GM21390 (cell line): ENCODE data around the gene KIZ.

Experiments used
- ATAC-seq: cut with Tn5 transposase; IDR thresholded peaks from one replicate; pipeline ENCODE4 v1.9.1; 2021; ENCODE audit not compliant: unreplicated experiment

The KIZ gene, protein sequence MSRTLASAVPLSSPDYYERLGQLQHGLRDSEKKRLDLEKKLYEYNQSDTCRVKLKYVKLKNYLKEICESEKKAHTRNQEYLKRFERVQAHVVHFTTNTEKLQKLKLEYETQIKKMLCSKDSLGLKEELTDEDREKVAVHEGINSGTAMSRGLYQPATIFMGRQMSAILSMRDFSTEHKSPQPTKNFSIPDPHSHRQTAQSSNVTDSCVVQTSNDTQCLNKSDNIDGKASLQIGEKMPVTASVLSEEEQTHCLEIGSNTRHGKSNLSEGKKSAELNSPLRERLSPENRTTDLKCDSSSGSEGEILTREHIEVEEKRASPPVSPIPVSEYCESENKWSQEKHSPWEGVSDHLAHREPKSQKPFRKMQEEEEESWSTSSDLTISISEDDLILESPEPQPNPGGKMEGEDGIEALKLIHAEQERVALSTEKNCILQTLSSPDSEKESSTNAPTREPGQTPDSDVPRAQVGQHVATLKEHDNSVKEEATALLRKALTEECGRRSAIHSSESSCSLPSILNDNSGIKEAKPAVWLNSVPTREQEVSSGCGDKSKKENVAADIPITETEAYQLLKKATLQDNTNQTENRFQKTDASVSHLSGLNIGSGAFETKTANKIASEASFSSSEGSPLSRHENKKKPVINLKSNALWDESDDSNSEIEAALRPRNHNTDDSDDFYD

DNA sequence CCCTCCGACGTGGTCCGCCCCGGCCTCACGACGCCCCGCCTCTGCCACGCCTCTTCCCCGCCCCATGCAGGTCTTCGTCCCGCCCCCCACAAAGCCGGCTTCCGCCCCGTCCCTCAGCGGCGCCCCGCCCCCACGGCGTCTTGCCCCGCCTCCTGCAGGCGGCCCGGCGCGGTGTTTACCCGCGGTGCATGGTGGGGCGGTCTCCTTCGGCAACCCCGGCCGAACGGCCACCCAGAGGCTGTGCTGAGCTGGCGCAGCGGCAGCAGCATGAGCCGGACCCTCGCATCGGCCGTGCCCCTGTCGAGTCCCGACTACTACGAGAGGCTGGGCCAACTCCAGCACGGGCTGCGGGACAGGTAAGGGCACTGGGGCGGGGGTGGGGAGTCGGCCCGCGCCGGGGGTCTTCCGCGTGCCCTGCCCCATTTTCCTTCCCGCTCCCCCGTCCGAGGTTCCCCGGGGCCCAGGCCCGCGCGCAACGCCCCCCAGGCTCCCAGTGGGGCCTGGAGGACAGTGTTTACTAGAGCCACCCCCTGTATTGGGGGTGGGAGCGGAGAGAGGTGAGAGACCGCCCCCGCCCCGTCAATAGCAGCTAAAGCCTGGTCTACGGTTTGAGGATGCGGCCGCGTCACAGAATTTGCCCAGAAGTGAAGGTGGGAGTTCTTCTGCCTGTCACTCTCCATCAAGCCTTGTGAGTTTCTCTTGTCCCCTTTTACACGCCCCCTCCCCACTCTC lies at the start of gene KIZ:
Gene KIZ, plus strand, starts transcription at position 234 of the 732 bp plus-strand sequence. Its CDS starts 34 bp downstream, at position 268.
- peak; percentile 95 for ATAC-seq

DNA sequence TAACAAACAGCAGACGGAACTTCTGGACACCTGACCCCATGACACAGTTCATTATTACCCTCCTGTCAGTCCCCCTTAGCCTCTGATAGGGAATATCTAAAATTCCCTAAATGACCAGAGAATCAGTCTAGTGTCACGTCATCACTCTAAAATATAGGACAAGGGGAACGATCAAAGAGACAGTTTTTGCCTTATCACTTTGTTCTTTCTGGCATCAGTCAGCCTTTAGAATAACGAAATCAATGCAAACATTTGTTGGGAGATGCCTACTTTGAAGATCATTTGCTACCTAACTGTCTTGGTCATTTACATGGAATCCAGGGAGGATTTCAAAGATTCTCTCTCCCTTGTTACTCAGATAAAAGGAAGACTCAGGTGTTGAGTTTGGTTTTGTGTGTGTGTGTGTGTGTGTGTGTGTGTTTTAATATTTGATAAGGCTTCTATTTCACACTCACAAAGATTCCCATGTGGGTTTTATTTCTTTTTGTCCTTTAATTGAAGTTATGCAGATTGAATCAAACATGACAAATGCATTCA lies 48.0 kb upstream of the KIZ start:
- ATAC-seq = no peak

DNA sequence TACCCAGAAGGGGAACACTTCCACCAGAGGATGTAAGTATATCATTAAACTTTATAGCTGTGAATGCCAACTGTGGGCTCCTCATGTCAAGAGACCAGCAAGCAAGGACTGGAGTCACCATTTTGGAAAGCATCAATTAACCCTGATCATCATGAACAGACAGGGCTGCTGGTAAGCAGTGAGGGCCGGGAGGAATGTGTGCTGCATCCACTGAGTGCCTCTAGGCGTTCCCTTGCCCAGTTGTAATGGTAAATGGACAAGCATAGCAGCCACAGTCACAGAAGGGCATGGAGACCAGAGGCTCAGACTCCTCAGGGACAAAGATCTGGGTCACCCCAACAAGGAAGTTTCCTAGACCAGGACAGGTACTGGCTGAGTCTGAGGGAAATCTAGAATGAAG lies 43.3 kb upstream of the KIZ start:
- ATAC-seq = no peak

DNA sequence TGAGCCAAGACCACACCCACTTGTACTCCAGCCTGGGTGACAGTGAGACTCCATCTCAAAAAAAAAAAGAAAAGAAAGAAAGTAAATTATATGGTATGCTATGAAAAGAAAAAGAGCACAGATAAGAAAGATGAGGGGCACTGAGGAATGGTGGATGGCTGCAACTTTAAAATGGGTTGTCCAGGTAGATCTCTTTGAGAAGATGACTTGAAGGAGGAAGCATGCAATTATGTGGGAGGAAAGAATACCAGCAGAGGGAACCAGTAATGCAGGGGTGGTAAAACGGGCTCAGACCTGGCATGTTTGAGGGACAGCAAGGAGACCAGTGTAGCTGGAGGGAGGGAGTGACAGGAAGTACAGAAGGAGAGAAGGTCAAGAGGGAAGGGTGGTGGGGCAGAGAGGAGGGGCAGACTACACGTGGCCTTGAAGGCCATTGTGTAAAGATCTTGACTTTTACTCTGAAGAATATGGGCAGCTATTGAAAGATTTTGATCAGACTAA lies 42.0 kb upstream of the KIZ start:
- no peak for ATAC-seq

DNA sequence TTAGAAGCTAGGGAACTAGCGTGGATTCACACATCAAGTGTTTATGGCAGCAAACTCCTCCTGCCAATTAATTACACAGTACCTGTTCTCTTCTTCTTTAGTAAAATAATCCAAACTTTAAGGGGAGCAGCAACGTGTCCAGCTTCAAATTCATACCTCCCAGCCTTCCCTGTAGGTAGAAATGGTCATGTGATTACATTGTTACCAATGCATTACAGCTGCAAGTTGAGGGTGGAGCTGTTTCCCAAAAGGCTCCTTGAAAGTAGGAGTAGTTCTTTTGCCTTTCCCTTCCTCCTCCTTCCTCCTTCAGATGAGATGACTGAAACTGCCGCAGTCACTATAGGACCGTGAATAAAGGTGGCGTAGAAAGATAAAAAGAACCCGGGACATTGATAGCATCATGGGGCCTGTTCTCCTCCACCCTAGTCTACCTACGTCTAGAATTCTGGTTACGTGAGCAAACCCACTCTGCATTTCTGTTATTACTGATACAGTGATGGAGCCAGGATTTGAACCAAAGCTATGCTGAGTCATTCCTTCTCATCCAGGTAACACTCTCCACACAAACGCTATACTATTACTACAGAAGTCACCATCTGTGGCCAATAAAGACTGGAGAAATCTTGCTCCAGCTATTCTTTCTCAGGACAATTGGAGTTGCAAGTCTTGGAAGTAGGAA lies 37.9 kb upstream of the KIZ start:
- ATAC-seq = no peak

DNA sequence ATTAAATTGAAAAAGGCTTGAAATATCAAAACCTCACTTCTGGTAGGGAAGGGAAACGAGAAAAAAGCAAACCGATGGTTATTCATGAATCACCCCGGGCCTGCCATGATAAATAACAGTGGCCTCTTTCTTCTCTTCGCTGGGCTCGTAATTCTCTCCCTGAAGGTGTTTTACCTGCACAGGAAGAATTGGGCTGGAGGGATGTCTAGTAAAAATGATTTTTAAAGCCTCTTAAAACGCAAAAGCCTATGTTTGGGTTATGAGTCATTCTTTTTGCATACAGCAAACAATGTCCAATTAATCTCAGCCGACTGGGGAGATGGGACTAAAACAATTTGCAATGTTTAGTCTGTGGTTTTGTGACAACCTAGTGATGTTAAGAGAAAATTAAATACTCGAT lies 36.5 kb upstream of the KIZ start:
- no peak for ATAC-seq

DNA sequence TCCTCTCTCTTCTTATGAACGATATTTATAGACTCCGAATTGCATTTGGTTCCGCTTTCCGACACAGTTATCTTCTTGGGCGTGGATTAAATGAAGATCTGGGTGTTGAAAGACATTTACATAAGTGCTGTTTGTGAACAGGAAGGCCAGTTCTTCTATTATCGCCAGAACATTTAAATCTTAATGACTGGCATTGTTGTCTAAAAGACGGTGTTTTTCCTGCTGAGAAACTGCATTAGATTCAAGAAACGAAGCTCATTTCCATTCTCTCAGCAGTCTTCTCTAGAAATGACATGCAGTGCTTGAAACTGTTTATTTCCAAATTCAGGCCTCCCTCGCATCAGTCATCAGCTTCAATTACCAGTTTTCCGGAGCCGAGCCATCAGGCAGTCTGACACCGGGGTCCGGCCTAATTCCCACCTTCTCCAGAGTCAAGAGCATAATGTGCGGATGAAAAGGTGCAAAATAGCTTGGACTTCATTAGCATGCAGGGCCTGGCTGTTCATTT lies 35.7 kb upstream of the KIZ start:
- no peak for ATAC-seq

DNA sequence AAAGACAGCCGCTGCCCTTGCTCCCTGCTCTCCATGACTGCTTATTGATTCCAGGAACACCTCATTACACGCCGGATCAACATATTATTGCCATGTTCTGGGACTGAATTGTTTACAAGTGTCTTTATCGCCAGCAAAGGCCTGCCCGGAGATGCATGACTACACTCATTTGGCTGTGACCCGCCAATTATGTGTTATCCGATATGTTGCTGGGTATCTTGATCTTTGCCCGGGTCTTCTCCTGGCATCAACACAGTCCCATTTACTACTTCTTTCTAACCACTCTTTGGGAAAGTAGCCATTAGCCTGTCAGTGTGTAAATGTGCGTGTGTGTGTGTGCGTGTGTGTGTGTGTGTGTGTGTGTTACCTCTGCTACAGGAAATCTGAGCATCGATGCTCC lies 35.2 kb upstream of the KIZ start:
- ATAC-seq = no peak

DNA sequence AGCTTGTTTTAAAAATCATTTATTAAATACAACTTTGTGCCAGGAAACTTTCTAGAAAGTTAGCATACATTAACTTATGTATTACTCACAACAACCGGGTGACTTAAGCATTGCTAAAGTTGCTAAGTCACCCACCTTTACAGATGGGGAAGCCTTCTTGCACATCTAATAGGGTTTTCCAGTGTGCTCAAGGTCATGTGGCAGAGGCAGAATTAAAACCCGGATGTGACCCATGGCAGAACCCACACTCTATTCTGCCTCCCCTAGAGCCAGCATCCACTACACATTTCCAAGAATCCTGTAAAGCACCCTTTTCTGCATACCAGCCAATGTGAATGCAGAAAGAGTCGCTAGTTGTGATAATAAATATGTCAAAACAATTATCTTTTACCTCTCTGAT lies 33.1 kb upstream of the KIZ start:
- no peak for ATAC-seq

DNA sequence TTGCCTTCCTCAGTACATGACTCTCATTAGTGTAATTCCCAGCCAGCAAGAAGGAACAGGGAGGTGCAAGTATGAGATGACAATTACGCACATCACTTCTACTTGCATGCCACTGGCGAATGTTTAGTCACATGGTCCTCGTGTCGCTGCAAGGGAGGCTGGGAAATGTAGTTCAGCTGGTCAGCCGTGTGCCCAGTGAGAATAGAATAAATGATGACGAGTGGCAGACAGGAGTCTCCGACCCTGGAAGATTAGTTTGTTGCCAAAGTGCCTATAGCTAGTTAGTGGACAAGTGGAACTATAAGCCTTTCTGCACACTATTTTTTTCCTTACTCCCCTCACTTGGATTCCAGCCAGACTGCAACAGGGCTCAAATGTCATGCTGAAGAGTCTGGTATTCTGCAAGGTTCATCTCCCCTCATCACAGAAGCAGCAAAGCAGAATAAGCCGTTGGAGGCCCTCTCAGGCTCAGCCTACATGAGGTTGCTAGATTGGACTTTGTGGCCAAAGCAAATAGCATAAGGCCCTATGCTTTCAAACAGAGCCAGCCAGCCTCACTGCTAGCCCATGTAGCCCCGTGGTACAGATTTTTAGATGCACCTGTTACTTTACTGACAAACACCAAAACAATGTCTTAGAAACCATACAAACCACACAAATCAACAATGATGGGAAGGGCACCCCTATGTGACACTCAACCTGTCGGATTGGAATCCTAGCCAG lies 29.4 kb upstream of the KIZ start:
- ATAC-seq = no peak

DNA sequence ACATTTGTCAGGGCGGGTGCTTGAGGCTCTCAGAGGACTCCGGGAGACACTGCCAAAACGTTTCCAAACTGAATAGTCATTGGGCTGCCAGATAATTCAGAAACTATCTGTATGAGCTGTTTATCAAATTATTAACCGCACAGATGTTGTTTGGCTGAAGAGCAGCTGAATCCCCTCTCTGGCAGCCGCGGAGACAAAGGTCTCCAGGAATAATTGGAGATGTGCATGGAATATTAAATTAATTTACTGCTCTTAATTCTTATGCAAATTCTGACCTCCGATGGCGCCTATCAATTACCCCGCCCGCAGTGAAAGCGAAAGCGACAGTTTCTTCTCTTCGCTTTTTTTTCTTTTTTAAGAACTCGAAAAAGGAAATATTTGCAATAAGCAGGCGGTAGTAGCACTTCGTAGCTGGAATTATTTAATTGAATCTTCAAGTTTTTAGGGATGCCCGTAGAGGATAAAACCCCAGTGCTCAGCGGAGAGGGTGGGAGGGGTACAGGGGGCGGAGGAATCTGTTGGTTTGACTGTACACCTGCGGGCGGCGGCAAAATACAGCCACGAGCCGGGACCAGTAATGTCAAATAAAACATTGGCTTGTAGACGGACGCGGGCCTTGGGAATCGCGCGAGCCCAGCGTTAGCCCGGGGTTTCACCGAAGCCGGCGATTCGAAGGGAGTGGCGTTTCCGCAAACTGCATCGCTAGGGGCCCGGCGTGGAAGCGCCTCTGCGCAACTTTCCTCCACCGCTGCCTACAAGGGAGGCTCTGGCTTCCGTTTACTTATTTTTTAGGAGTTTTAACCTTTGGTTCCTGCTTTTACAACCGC lies 25.9 kb upstream of the KIZ start:
- no peak for ATAC-seq

DNA sequence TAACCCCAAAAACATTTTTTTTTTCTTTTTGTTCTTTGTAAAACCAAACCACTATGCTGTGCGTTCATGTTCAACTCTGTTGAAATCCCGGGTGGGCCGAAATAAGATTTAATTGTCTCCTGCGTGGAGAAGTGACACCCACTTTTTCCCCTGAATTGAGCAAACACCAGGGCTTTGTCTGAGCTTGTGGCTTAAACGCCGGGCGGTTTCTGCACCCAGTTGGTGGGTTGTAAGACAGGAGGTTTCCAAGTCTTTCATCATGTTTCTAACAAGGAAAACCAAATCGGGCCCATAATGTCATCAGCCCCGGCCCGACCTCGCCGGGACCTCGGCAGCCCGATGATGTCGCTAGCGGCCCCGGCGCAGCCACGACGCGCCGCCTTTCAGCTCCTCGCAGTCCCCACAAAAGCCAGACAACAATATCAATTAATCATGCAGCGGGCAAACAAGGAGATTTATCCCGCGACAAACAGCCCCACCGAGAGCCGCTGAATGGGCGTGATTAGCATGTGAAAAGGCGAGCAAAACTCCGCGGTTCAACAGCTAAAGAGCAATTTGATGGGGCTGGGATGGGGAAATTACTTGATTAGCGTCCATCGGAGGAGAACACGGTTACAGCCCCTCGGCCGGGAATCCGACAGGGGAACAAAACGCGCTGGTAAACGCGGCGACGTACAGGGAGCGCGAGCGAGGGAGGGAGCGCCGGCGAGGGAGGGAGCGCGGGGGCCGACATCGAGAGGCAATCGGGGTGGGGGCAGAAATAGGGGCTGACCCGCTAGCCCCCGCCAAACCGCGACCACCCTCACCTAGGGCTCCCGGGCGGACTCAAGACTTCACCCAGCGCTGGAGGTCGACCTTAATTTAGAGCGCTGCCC lies 25.1 kb upstream of the KIZ start:
- no peak for ATAC-seq

DNA sequence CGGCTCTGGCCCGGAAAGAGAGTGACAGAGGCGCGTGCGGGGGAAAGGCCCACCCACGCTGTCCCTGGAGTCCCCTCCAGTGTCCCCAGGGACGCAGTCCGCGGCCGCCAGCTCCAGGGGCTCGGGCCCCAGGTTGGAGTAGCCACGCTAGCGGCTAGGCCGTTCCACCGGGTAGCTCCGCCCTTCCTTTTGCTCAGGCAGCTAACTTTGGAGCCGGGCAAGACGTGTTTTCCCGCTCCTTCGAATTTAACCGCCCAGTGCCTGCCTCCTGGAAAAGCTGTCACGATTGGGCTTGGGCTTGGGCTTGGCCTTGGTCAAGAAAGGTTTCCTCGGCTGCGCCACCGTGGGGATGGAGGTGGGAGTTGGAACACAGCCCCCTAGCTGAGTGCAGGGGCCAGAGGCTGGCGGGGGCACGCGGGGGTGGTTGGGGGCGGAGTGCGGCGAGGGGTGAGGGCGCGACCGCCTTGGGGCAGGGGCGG lies 24.4 kb upstream of the KIZ start:
- ATAC-seq = no peak

DNA sequence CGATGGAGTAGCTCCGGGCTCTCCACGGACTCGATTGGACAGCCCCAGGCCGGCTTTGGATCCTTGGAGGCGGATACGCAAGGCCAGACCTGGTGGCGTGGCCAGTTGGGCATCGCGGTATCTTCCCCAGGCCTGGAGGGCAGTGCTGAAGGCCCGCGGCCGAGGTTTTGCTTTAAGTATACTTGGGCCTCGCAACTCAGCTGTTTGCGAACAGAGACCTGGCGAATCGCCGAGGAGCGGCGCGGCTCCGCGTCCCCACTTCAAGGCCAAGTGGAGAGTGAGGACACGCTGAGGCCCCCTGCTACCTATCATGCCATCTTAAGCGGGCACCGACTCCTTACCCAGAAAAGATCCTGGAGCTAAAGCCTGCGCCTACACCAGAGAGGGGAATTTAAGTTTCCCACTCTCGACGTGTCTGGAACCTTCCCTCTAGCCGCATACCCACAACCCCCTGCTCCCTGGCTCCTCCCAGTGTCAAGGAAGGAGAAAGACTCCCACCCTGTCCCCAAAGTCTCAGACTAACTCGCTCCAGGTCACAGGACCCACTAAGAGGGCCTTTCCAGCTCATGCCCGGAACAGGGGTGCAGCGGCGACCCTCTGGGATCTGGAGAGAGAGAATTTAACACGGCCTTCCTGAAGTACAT lies 23.8 kb upstream of the KIZ start:
- ATAC-seq = no peak

DNA sequence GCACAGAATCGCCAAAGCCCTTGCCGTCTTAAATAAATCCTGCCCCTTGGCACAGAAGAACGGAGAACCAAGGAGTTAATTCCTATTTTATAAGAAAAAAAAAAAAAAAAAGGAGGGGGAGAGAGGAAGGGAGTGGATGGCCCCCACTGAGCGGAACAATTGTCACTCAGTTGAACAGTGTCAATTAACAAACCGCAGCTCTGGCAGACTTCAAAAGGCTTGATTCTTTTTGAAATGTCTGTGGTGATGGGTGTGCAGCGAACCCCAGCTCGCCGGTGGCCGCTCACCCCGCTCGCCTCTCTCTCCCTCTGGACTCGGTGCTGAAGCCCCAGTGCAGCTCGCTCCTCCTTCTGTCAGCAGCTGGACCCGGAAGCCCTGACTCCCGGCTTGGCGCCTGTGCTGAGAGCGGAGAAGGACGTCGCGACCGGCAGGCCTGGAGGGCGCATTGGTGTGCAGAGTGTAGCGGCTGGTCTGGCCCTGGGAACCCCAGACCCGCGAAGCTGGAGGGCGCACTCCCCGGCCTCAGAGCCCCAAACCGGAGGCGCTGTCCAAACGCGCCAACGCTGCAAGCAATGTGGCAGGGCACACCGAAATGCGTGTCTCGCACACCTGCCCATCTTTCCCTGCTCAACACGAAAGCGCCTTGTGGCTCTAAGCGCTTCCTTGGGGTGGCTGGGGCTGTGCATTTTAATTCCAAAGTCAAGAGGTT lies 23.1 kb upstream of the KIZ start:
- ATAC-seq = no peak

DNA sequence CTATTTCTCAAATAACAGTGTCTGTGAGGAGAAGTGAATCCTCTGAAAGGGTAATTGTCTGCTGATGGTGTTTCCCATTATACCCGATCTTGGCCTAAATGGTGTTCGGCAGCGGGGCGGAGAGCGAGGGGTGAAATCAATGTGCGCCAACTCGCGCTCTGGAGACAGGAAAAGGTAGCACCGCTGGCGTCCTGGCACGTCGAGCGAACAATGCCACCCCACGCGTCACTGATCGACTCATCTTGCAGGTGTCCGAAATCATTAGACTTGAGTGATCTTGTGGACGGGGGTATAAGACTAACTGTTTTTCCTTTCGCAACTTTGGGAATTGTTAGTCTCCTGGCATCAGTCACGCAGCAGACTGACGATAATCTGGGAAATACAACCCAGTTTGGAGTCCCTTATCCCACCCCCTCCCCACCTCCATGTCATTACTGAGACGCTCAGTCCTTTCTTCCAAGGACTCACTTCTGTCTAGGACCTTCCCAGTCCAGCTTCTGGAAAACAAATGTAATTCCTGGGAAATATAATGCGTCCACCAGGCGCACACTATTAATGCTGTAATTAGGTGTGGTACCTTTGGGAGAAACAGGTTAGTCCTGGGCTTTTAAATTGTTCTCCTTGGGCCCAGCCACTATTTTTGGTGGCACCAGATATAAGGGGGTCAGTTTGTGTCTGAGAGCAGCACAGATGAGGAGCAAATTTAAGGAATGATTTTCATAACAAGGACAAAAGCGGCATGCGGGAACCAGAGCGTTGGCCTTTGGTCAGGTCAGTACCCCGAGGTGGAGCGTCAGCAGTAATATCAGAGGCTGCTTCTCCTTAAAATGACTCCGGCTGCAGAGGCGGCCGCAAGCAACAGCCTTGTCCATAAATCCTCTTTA lies 22.1 kb upstream of the KIZ start:
- no peak for ATAC-seq
